Measurements from ENCODE around the gene HLCS.

GRCh38 chr21:36747815-36748383 lies 218.6 kb downstream of the HLCS start:
- TF ChIP-seq, protein P1, sequence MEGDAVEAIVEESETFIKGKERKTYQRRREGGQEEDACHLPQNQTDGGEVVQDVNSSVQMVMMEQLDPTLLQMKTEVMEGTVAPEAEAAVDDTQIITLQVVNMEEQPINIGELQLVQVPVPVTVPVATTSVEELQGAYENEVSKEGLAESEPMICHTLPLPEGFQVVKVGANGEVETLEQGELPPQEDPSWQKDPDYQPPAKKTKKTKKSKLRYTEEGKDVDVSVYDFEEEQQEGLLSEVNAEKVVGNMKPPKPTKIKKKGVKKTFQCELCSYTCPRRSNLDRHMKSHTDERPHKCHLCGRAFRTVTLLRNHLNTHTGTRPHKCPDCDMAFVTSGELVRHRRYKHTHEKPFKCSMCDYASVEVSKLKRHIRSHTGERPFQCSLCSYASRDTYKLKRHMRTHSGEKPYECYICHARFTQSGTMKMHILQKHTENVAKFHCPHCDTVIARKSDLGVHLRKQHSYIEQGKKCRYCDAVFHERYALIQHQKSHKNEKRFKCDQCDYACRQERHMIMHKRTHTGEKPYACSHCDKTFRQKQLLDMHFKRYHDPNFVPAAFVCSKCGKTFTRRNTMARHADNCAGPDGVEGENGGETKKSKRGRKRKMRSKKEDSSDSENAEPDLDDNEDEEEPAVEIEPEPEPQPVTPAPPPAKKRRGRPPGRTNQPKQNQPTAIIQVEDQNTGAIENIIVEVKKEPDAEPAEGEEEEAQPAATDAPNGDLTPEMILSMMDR (IDR thresholded peaks at IDR 0.05): no peak
- no peak for TF ChIP-seq EZH2 (IDR thresholded peaks at IDR 0.05)
- no peak for TF ChIP-seq EZH2phosphoT487 (IDR thresholded peaks at IDR 0.05)
